Measurements from ENCODE around the gene SAMD3. TPM values are rescaled to one million over a fixed set of nuclear protein-coding genes. Genes with fewer than 3 reads are reported as not detected.
"Not testable (repeated sequence)": the region's sequence is repeated elsewhere in the genome, so short reads cannot be mapped to it uniquely, and the experiment has no call there.

The SAMD3 gene
- polyA plus RNA-seq, 4 donors, result 0.24 to 3.1 (median 2.4) TPM

- H3K27me3 ChIP-seq (ENCODE audit: control insufficient read depth in 3 of 3, insufficient read depth in 3 of 3, low read length in 3 of 3), result no peaks in the 10 kb centered on the region
- H3K9me3 ChIP-seq (ENCODE audit: control insufficient read depth in 2 of 2, insufficient read depth in 1 of 2, low read depth in 1 of 2, low read length in 1 of 2), result peaks cover 0 to 3% of the 10 kb centered on the region in 2 donors
- FAIRE-seq (no peak), DNase-seq (no peak)
- no peaks in the 10 kb centered on the region for H3K36me3 ChIP-seq (ENCODE audit: control insufficient read depth in 3 of 3, insufficient read depth in 2 of 3, low read depth in 1 of 3, low read length in 3 of 3)
- no peak overlapping the region for H3K27ac ChIP-seq (ENCODE audit: low read depth in 1 of 3, low read length in 2 of 3)
- H3K4me3 ChIP-seq (ENCODE audit: low read depth in 1 of 3, low read length in 3 of 3), result no peak overlapping the region
- WGBS, 3 donors, result 82 to 96% (median 83%) methylated on average over 1 of the region's 1 CpG
- H3K4me1 ChIP-seq (ENCODE audit: control insufficient read depth in 3 of 3, insufficient read depth in 2 of 3, low read depth in 1 of 3, low read length in 2 of 3), result no peaks in the 10 kb centered on the region
These were observed 36.4 kb upstream of the SAMD3 start for GRCh38 chr6:130259140-130259539.

- no peaks in the 10 kb centered on the region for H3K4me1 ChIP-seq (ENCODE audit: control insufficient read depth in 3 of 3, insufficient read depth in 2 of 3, low read depth in 1 of 3, low read length in 2 of 3)
- no peaks in the 10 kb centered on the region for H3K9me3 ChIP-seq (ENCODE audit: control insufficient read depth in 2 of 2, insufficient read depth in 1 of 2, low read depth in 1 of 2, low read length in 1 of 2)
- H3K27me3 ChIP-seq (ENCODE audit: control insufficient read depth in 3 of 3, insufficient read depth in 3 of 3, low read length in 3 of 3), result no peaks in the 10 kb centered on the region
- WGBS, 3 donors, result 56 to 66% (median 64%) methylated on average over 9 of the region's 9 CpGs
- FAIRE-seq (no peak), DNase-seq (no peak)
- H3K4me3 ChIP-seq (ENCODE audit: low read depth in 1 of 3, low read length in 3 of 3), result no peak overlapping the region
- no peak overlapping the region for H3K27ac ChIP-seq (ENCODE audit: low read depth in 1 of 3, low read length in 2 of 3)
- no peaks in the 10 kb centered on the region for H3K36me3 ChIP-seq (ENCODE audit: control insufficient read depth in 3 of 3, insufficient read depth in 2 of 3, low read depth in 1 of 3, low read length in 3 of 3)
These were observed 29.9 kb upstream of the SAMD3 start for GRCh38 chr6:130252527-130253237.

- H3K36me3 ChIP-seq (ENCODE audit: control insufficient read depth in 3 of 3, insufficient read depth in 2 of 3, low read depth in 1 of 3, low read length in 3 of 3), result no peaks in the 10 kb centered on the region
- no peaks in the 10 kb centered on the region for H3K27me3 ChIP-seq (ENCODE audit: control insufficient read depth in 3 of 3, insufficient read depth in 3 of 3, low read length in 3 of 3)
- H3K9me3 ChIP-seq (ENCODE audit: control insufficient read depth in 2 of 2, insufficient read depth in 1 of 2, low read depth in 1 of 2, low read length in 1 of 2), result no peaks in the 10 kb centered on the region
- no peak overlapping the region for H3K27ac ChIP-seq (ENCODE audit: low read depth in 1 of 3, low read length in 2 of 3)
- H3K4me3 ChIP-seq (ENCODE audit: low read depth in 1 of 3, low read length in 3 of 3), result no peak overlapping the region
- WGBS, 3 donors, result 80 to 91% (median 89%) methylated on average over 2 of the region's 2 CpGs
- DNase-seq (no peak), FAIRE-seq (no peak)
- no peaks in the 10 kb centered on the region for H3K4me1 ChIP-seq (ENCODE audit: control insufficient read depth in 3 of 3, insufficient read depth in 2 of 3, low read depth in 1 of 3, low read length in 2 of 3)
These were observed 22.5 kb upstream of the SAMD3 start for GRCh38 chr6:130245267-130245666.

- DNase-seq (no peak), FAIRE-seq (no peak)
- Histone ChIP-seq H3K27me3 (ENCODE audit: control insufficient read depth in 3 of 3, insufficient read depth in 3 of 3, low read length in 3 of 3) (no peaks in the 10 kb centered on the region), H3K9me3 (ENCODE audit: control insufficient read depth in 2 of 2, insufficient read depth in 1 of 2, low read depth in 1 of 2, low read length in 1 of 2) (no peaks in the 10 kb centered on the region), H3K4me3 (ENCODE audit: low read depth in 1 of 3, low read length in 3 of 3) (no peak overlapping the region), H3K36me3 (ENCODE audit: control insufficient read depth in 3 of 3, insufficient read depth in 2 of 3, low read depth in 1 of 3, low read length in 3 of 3) (no peaks in the 10 kb centered on the region), H3K27ac (ENCODE audit: low read depth in 1 of 3, low read length in 2 of 3) (no peak overlapping the region), H3K4me1 (ENCODE audit: control insufficient read depth in 3 of 3, insufficient read depth in 2 of 3, low read depth in 1 of 3, low read length in 2 of 3) (no peaks in the 10 kb centered on the region)
- WGBS, 3 donors, result 84 to 93% (median 89%) methylated on average over 2 of the region's 2 CpGs
These were observed 22.0 kb upstream of the SAMD3 start for GRCh38 chr6:130244728-130245127.

GRCh38 chr6:130240232-130240631, 17.5 kb upstream of the SAMD3 start:
- H3K27ac ChIP-seq (ENCODE audit: low read depth in 1 of 3, low read length in 2 of 3), result no peak overlapping the region
- H3K9me3 ChIP-seq (ENCODE audit: control insufficient read depth in 2 of 2, insufficient read depth in 1 of 2, low read depth in 1 of 2, low read length in 1 of 2), result no peaks in the 10 kb centered on the region
- H3K36me3 ChIP-seq (ENCODE audit: control insufficient read depth in 3 of 3, insufficient read depth in 2 of 3, low read depth in 1 of 3, low read length in 3 of 3), result no peaks in the 10 kb centered on the region
- no peak overlapping the region for H3K4me3 ChIP-seq (ENCODE audit: low read depth in 1 of 3, low read length in 3 of 3)
- H3K4me1 ChIP-seq (ENCODE audit: control insufficient read depth in 3 of 3, insufficient read depth in 2 of 3, low read depth in 1 of 3, low read length in 2 of 3), result no peaks in the 10 kb centered on the region
- no peaks in the 10 kb centered on the region for H3K27me3 ChIP-seq (ENCODE audit: control insufficient read depth in 3 of 3, insufficient read depth in 3 of 3, low read length in 3 of 3)
- DNase-seq (no peak), FAIRE-seq (no peak)
- WGBS, 3 donors, result 60 to 69% (median 61%) methylated on average over 4 of the region's 4 CpGs

- DNase-seq (no peak), FAIRE-seq (no peak)
- Histone ChIP-seq H3K9me3 (ENCODE audit: control insufficient read depth in 2 of 2, insufficient read depth in 1 of 2, low read depth in 1 of 2, low read length in 1 of 2) (no peaks in the 10 kb centered on the region), H3K4me3 (ENCODE audit: low read depth in 1 of 3, low read length in 3 of 3) (no peak overlapping the region), H3K4me1 (ENCODE audit: control insufficient read depth in 3 of 3, insufficient read depth in 2 of 3, low read depth in 1 of 3, low read length in 2 of 3) (no peaks in the 10 kb centered on the region), H3K36me3 (ENCODE audit: control insufficient read depth in 3 of 3, insufficient read depth in 2 of 3, low read depth in 1 of 3, low read length in 3 of 3) (no peaks in the 10 kb centered on the region), H3K27me3 (ENCODE audit: control insufficient read depth in 3 of 3, insufficient read depth in 3 of 3, low read length in 3 of 3) (no peaks in the 10 kb centered on the region), H3K27ac (ENCODE audit: low read depth in 1 of 3, low read length in 2 of 3) (no peak overlapping the region)
- 84 to 87% (median 85%) methylated on average over 2 of the region's 2 CpGs for WGBS, 3 donors
These were observed 17.0 kb upstream of the SAMD3 start for GRCh38 chr6:130239755-130240154.

- WGBS, 3 donors, result 59 to 65% (median 64%) methylated on average over 3 of the region's 3 CpGs
- Histone ChIP-seq H3K27me3 (ENCODE audit: control insufficient read depth in 3 of 3, insufficient read depth in 3 of 3, low read length in 3 of 3) (no peaks in the 10 kb centered on the region), H3K27ac (ENCODE audit: low read depth in 1 of 3, low read length in 2 of 3) (no peak overlapping the region), H3K4me1 (ENCODE audit: control insufficient read depth in 3 of 3, insufficient read depth in 2 of 3, low read depth in 1 of 3, low read length in 2 of 3) (no peaks in the 10 kb centered on the region), H3K4me3 (ENCODE audit: low read depth in 1 of 3, low read length in 3 of 3) (no peak overlapping the region), H3K36me3 (ENCODE audit: control insufficient read depth in 3 of 3, insufficient read depth in 2 of 3, low read depth in 1 of 3, low read length in 3 of 3) (no peaks in the 10 kb centered on the region), H3K9me3 (ENCODE audit: control insufficient read depth in 2 of 2, insufficient read depth in 1 of 2, low read depth in 1 of 2, low read length in 1 of 2) (no peaks in the 10 kb centered on the region)
- no peak for DNase-seq
- no peak for FAIRE-seq
These were observed 10.6 kb upstream of the SAMD3 start for GRCh38 chr6:130233330-130233729.

- H3K4me3 ChIP-seq (ENCODE audit: low read depth in 1 of 3, low read length in 3 of 3); FAIRE-seq; H3K27me3 ChIP-seq (ENCODE audit: control insufficient read depth in 3 of 3, insufficient read depth in 3 of 3, low read length in 3 of 3); H3K36me3 ChIP-seq (ENCODE audit: control insufficient read depth in 3 of 3, insufficient read depth in 2 of 3, low read depth in 1 of 3, low read length in 3 of 3); H3K9me3 ChIP-seq (ENCODE audit: control insufficient read depth in 2 of 2, insufficient read depth in 1 of 2, low read depth in 1 of 2, low read length in 1 of 2); H3K4me1 ChIP-seq (ENCODE audit: control insufficient read depth in 3 of 3, insufficient read depth in 2 of 3, low read depth in 1 of 3, low read length in 2 of 3); H3K27ac ChIP-seq (ENCODE audit: low read depth in 1 of 3, low read length in 2 of 3); DNase-seq: not testable (repeated sequence)
- 86 to 90% (median 88%) methylated on average over 6 of the region's 6 CpGs for WGBS, 3 donors
These were observed 7.8 kb upstream of the SAMD3 start for GRCh38 chr6:130230531-130230930.

- Histone ChIP-seq H3K36me3 (ENCODE audit: control insufficient read depth in 3 of 3, insufficient read depth in 2 of 3, low read depth in 1 of 3, low read length in 3 of 3) (no peaks in the 10 kb centered on the region), H3K4me3 (ENCODE audit: low read depth in 1 of 3, low read length in 3 of 3) (no peak overlapping the region), H3K4me1 (ENCODE audit: control insufficient read depth in 3 of 3, insufficient read depth in 2 of 3, low read depth in 1 of 3, low read length in 2 of 3) (no peaks in the 10 kb centered on the region), H3K9me3 (ENCODE audit: control insufficient read depth in 2 of 2, insufficient read depth in 1 of 2, low read depth in 1 of 2, low read length in 1 of 2) (no peaks in the 10 kb centered on the region), H3K27ac (ENCODE audit: low read depth in 1 of 3, low read length in 2 of 3) (no peak overlapping the region), H3K27me3 (ENCODE audit: control insufficient read depth in 3 of 3, insufficient read depth in 3 of 3, low read length in 3 of 3) (no peaks in the 10 kb centered on the region)
- no peak for DNase-seq
- no peak for FAIRE-seq
- 68 to 92% (median 84%) methylated on average over 4 of the region's 4 CpGs for WGBS, 3 donors
These were observed 6.9 kb upstream of the SAMD3 start for GRCh38 chr6:130229645-130230044.

Measured in small intestine (tissue), 7 donors.